Fibroblast of the aortic adventitia (primary cell): Measurements from ENCODE around the gene CLSTN2. TPM values are rescaled to one million over a fixed set of nuclear protein-coding genes. Genes with fewer than 3 reads are reported as not detected.

Experiments used
- DNase-seq: peaks from one replicate; pipeline ENCODE4 v3.0.0-alpha.2; 2010; ENCODE audit warnings: low read depth
- H3K4me3 ChIP-seq: 2 replicates; pipeline ENCODE4 v1.5.1; 2011; ENCODE audit warnings: low read depth, mild to moderate bottlenecking, control low read depth, low read length, moderate library complexity
- total RNA-seq: library from RNA; depleted of rRNA; stranded (reverse); fragments of >200 nt; gene quantifications from 2 replicates; pipeline ENCODE4 v1.2.3, GENCODE V29; 2012; ENCODE audit warnings: low replicate concordance
- TF ChIP-seq, protein P1 (sequence below): IDR thresholded peaks from 2 replicates; pipeline ENCODE4 v1.5.1; 2011; ENCODE audit warnings: mild to moderate bottlenecking, low read length, control low read depth, inconsistent platforms; ENCODE audit not compliant: insufficient read depth

CLSTN2 gene
- total RNA-seq, 1 donor = 3.2 TPM

- DNase-seq = no peak
- no peak overlapping the region for H3K4me3 ChIP-seq
- TF ChIP-seq, protein P1, sequence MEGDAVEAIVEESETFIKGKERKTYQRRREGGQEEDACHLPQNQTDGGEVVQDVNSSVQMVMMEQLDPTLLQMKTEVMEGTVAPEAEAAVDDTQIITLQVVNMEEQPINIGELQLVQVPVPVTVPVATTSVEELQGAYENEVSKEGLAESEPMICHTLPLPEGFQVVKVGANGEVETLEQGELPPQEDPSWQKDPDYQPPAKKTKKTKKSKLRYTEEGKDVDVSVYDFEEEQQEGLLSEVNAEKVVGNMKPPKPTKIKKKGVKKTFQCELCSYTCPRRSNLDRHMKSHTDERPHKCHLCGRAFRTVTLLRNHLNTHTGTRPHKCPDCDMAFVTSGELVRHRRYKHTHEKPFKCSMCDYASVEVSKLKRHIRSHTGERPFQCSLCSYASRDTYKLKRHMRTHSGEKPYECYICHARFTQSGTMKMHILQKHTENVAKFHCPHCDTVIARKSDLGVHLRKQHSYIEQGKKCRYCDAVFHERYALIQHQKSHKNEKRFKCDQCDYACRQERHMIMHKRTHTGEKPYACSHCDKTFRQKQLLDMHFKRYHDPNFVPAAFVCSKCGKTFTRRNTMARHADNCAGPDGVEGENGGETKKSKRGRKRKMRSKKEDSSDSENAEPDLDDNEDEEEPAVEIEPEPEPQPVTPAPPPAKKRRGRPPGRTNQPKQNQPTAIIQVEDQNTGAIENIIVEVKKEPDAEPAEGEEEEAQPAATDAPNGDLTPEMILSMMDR = no peak
These were observed 586.9 kb downstream of the CLSTN2 start for GRCh38 chr3:140521751-140522445.

DNA sequence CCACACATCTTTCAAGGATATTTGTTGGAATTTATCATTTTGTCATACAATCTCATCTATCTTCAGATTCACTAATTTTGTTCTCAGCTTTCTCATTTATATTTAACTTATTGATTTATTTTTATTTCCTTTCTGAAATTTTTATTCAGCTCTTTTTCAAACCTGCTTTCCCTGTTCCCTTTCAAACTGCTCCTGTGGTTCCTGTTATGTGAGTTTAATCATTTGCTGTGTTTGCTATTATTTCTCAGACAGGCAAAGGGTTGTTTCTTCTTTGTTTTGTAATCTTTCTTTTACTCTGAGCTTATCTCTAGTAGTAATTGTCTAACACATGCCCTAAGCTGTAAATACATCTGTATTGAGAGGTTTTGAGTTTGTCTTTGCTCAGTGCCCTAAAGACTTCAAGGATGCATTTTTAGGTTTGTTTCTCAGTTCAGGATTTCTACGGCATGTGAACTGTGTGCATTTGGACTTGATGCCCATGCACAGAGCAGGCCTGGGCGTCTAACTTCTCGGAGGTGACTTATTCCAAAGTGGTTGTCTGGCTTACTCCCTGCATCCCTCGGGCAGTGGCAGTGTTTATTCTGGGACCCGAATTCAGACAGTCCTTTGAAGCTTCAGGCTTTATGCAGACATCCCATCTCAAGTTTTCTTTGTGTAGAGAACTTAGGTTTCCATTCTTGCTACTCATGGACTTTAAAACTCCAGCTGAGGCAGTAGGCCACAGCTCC is 587.8 kb downstream of the CLSTN2 start:
- H3K4me3 ChIP-seq = no peak overlapping the region
- DNase-seq = no peak
- TF ChIP-seq, protein P1 = no peak

GRCh38 chr3:140523600-140523999 is 588.6 kb downstream of the CLSTN2 start:
- no peak for DNase-seq
- TF ChIP-seq, protein P1 = no peak
- no peak overlapping the region for H3K4me3 ChIP-seq

- DNase-seq = no peak
- TF ChIP-seq, protein P1 = no peak
- no peak overlapping the region for H3K4me3 ChIP-seq
These were observed 592.2 kb downstream of the CLSTN2 start for GRCh38 chr3:140527156-140527555.

DNA sequence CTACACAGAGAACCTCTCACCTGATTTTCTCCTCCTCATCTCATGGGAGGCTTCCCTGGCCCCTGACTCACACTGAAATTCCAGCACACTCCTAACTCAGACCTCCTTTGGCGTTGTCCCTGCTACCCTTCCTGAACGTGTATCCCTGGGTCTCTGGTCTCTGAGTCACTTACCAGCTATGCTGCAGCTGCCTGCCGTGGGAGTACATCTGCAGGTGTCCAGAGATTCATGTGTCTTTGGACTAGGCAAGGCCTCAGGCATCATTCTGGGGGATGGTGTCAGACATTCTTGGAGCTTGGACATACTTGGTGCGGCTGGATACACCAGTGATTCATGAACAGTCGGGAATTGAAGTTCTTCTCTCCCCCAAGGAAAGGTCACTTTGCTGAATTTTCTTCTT is 594.1 kb downstream of the CLSTN2 start:
- no peak for DNase-seq
- TF ChIP-seq, protein P1 = no peak
- H3K4me3 ChIP-seq = no peak overlapping the region

DNA sequence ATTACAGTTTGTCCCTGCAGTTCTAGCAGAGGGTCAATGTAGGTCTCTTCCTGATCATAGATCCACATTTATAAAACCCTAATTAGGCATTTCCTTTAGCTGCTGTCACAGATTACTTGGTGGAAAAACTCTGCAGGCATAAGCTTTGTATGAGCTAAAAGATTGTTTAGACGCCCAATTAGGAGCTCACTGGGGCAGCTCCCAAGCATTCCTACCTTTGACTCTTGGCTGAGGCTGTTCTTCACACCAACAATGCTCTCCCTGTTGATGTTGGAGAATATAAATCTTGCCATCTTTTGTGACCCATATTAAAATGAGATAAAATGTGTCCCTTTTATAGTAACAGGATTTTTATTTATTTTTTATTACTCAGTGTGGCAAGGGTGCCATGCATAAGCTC is 594.6 kb downstream of the CLSTN2 start:
- DNase-seq = no peak

More for the DNA sequence above, 594.6 kb downstream of the CLSTN2 start:
- TF ChIP-seq, protein P1 = no peak
- H3K4me3 ChIP-seq = no peak overlapping the region
